ENCODE data around the gene ARF4. TPM values are rescaled to one million over a fixed set of nuclear protein-coding genes. Genes with fewer than 3 reads are reported as not detected.
A peak's percentile ranks its signal among the peaks of the same experiment; 100 is the strongest.

ARF4 gene
- polyA plus RNA-seq, 3 donors: 60.2 to 229 (median 224) TPM

- Histone ChIP-seq H3K4me2 (replicated peaks; ENCODE audit: extremely low read depth, low read length, poor library complexity, severe bottlenecking) (no peak overlapping the region), H3K27ac (ENCODE audit: low read depth in 1 of 2, low read length in 2 of 2) (peak overlapping the region in 1 of 2 donors; percentile 32), H3K9me3 (replicated peaks in 1 of 2; ENCODE audit: control insufficient read depth in 1 of 2, insufficient read depth in 1 of 2, low read length in 2 of 2) (no peaks in the 10 kb centered on the region), H2AFZ (ENCODE audit: insufficient read depth, low read depth, low read length, poor library complexity, severe bottlenecking) (no peak overlapping the region), H4K20me1 (ENCODE audit: insufficient read depth, low read length) (peaks cover 98% of the 10 kb centered on the region), H3K27me3 (ENCODE audit: control insufficient read depth in 2 of 2, insufficient read depth in 2 of 2, low read length in 2 of 2) (no peaks in the 10 kb centered on the region), H3K4me1 (ENCODE audit: control insufficient read depth in 1 of 2, insufficient read depth in 2 of 2, low read length in 2 of 2) (peaks cover 4 to 9% of the 10 kb centered on the region in 2 donors), H3K4me3 (replicated peaks in 1 of 3; ENCODE audit: low read depth in 2 of 3, low read length in 3 of 3) (no peak overlapping the region), H3K9ac (ENCODE audit: insufficient read depth, low read length, poor library complexity, severe bottlenecking) (no peak overlapping the region), H3K79me2 (ENCODE audit: insufficient read depth, low read length) (peaks cover 99% of the 10 kb centered on the region), H3K36me3 (replicated peaks in 1 of 2; ENCODE audit: control insufficient read depth in 1 of 2, insufficient read depth in 2 of 2, low read length in 2 of 2) (peaks cover 13 to 48% of the 10 kb centered on the region in 2 donors)
- intact Hi-C loops (cut with micrococcal nuclease): no loop called here
- H3K4me3 Mint-ChIP-seq: no peak overlapping the region
- no peaks in the 10 kb centered on the region for H3K9me3 Mint-ChIP-seq
- WGBS (ENCODE audit: insufficient coverage): no CpG with 5 or more reads among the region's 2 CpGs
- TF ChIP-seq CTCF (IDR thresholded peaks at IDR 0.05): no peak
- H3K27me3 Mint-ChIP-seq (ENCODE audit: low read depth in 3 of 3): peaks cover 0 to 2% (median 0%) of the 10 kb centered on the region in 3 donors
- H3K36me3 Mint-ChIP-seq: peaks cover 25 to 57% of the 10 kb centered on the region in 2 donors
- H3K27ac Mint-ChIP-seq: peak overlapping the region in 4 of 7 donors; percentile 25 to 46 (median 41)
- H3K4me1 Mint-ChIP-seq: peaks cover 10% of the 10 kb centered on the region
- no peak for DNase-seq
Measured at GRCh38 chr3:57587905-57588304, 9.2 kb downstream of the ARF4 start.

DNA sequence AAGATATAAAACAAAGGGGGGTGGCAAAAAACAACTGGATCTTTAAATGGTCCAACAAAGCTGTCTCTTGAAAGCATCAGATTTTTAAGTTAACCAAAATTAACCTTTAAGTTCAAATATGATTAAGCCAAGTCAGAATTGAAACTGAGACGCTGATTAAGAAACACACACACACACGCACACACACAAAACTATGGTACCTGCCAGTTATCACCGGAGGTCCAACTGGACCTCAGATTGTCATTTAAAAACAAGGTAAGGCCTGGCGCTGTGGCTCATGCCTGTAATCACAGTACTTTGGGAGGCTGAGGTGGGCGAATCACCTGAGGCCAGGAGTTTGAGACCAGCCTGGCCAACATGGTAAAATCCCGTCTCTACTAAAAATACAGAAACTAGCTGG is 10.4 kb downstream of the ARF4 start:
- Histone ChIP-seq H3K27ac (ENCODE audit: low read depth in 1 of 2, low read length in 2 of 2) (no peak overlapping the region), H3K27me3 (ENCODE audit: control insufficient read depth in 2 of 2, insufficient read depth in 2 of 2, low read length in 2 of 2) (no peaks in the 10 kb centered on the region), H3K36me3 (replicated peaks in 1 of 2; ENCODE audit: control insufficient read depth in 1 of 2, insufficient read depth in 2 of 2, low read length in 2 of 2) (peaks cover 20 to 51% of the 10 kb centered on the region in 2 donors), H3K4me3 (replicated peaks in 1 of 3; ENCODE audit: low read depth in 2 of 3, low read length in 3 of 3) (no peak overlapping the region), H3K9me3 (replicated peaks in 1 of 2; ENCODE audit: control insufficient read depth in 1 of 2, insufficient read depth in 1 of 2, low read length in 2 of 2) (no peaks in the 10 kb centered on the region), H2AFZ (ENCODE audit: insufficient read depth, low read depth, low read length, poor library complexity, severe bottlenecking) (no peak overlapping the region), H3K79me2 (ENCODE audit: insufficient read depth, low read length) (peaks cover 99% of the 10 kb centered on the region), H3K4me1 (ENCODE audit: control insufficient read depth in 1 of 2, insufficient read depth in 2 of 2, low read length in 2 of 2) (peaks cover 4 to 9% of the 10 kb centered on the region in 2 donors), H3K9ac (ENCODE audit: insufficient read depth, low read length, poor library complexity, severe bottlenecking) (no peak overlapping the region), H3K4me2 (replicated peaks; ENCODE audit: extremely low read depth, low read length, poor library complexity, severe bottlenecking) (no peak overlapping the region), H4K20me1 (ENCODE audit: insufficient read depth, low read length) (peaks cover 98% of the 10 kb centered on the region)
- WGBS (ENCODE audit: insufficient coverage): 88% methylated on average over 4 of the region's 6 CpGs
- intact Hi-C loops (cut with micrococcal nuclease): no loop called here
- H3K4me1 Mint-ChIP-seq: peaks cover 9% of the 10 kb centered on the region
- H3K4me3 Mint-ChIP-seq: no peak overlapping the region
- peak overlapping the region in 4 of 7 donors; percentile 27 to 68 (median 45) for H3K27ac Mint-ChIP-seq
- H3K27me3 Mint-ChIP-seq (ENCODE audit: low read depth in 3 of 3): peaks cover 0 to 2% (median 0%) of the 10 kb centered on the region in 3 donors
- DNase-seq: no peak
- no peak for TF ChIP-seq CTCF (IDR thresholded peaks at IDR 0.05)
- H3K36me3 Mint-ChIP-seq: peaks cover 23 to 57% of the 10 kb centered on the region in 2 donors
- no peaks in the 10 kb centered on the region for H3K9me3 Mint-ChIP-seq
